H1 (cell line): ENCODE data around the gene FTSJ3. TPM values are rescaled to one million over a fixed set of nuclear protein-coding genes. Genes with fewer than 3 reads are reported as not detected.
"Not testable (repeated sequence)": the region's sequence is repeated elsewhere in the genome, so short reads cannot be mapped to it uniquely, and the experiment has no call there.

Source experiments
- CTCF ChIA-PET: fragments of 300-600 bp; sonication (Branson Sonifier 250); formaldehyde crosslinking; loops from one replicate; lab custom pipeline; 2021; ENCODE audit not compliant: partially characterized antibody; lab: Charles Lee
- POLR2A ChIA-PET: fragments of 300-600 bp; sonication (Branson Sonifier 250); formaldehyde crosslinking; loops from one replicate; lab custom pipeline; 2021; ENCODE audit warnings: inconsistent platforms; ENCODE audit not compliant: partially characterized antibody; lab: Charles Lee
- DNase-seq, 2 experiments: peaks; one replicate each; pipeline versions ENCODE4 v3.0.0 to v3.0.0-alpha.2; 2010 to 2022; ENCODE audit warnings: low spot score in 2 of 2, low read depth in 1 of 2, mixed read lengths in 1 of 2
- FAIRE-seq: peaks from 2 replicates; lab custom pipeline; 2011; peaks lifted over from hg19 to GRCh38; lab: Jason Lieb, UNC
- H2AFZ ChIP-seq: 2 replicates; pipeline ENCODE4 v1.8.1; 2012; ENCODE audit warnings: low read length, inconsistent platforms
- H2AK5ac ChIP-seq: 2 replicates; pipeline ENCODE4 v1.6.1; 2013; ENCODE audit warnings: low read depth, low read length
- H2BK120ac ChIP-seq: replicated peaks from 2 replicates; pipeline ENCODE3; 2013; ENCODE audit warnings: low read depth, low read length, inconsistent platforms
- H2BK12ac ChIP-seq: 2 replicates; pipeline ENCODE4 v1.6.1; 2013; ENCODE audit warnings: low read depth, low read length
- H2BK15ac ChIP-seq: 2 replicates; pipeline ENCODE4 v1.6.1; 2013; ENCODE audit warnings: low read length
- H2BK20ac ChIP-seq: 2 replicates; pipeline ENCODE4 v1.6.1; 2013; ENCODE audit warnings: low read length
- H2BK5ac ChIP-seq: 2 replicates; pipeline ENCODE4 v1.6.1; 2013; ENCODE audit warnings: low read depth, low read length
- H3K14ac ChIP-seq: 2 replicates; pipeline ENCODE4 v1.6.1; 2013; ENCODE audit warnings: inconsistent platforms; ENCODE audit not compliant: insufficient read length
- H3K18ac ChIP-seq: 2 replicates; pipeline ENCODE4 v1.6.1; 2013; ENCODE audit warnings: low read length; ENCODE audit errors: extremely low read depth
- H3K23ac ChIP-seq: 2 replicates; pipeline ENCODE4 v1.6.1; 2013; ENCODE audit warnings: inconsistent platforms; ENCODE audit not compliant: insufficient read length
- H3K23me2 ChIP-seq: 2 replicates; pipeline ENCODE4 v1.6.1; 2013; ENCODE audit warnings: low read depth, low read length
- H3K27ac ChIP-seq: 2 replicates; pipeline ENCODE4 v1.6.1; 2011; ENCODE audit warnings: low read depth, low read length, inconsistent platforms
- H3K27me3 ChIP-seq, 4 experiments: replicated peaks in 1 of 4; 1 replicate in 1 of 4; 2 replicates in 3 of 4; pipeline versions ENCODE4 v1.6.1 to v1.8.1; 2011 to 2013; ENCODE audit warnings: low read length in 3 of 4, mild to moderate bottlenecking in 3 of 4, inconsistent platforms in 2 of 4, mixed read lengths in 2 of 4, moderate library complexity in 1 of 4; ENCODE audit not compliant: control insufficient read depth in 3 of 4, insufficient read depth in 3 of 4; ENCODE audit errors: extremely low read depth in 1 of 4
- H3K36me3 ChIP-seq, 4 experiments: 2 replicates each; pipeline versions ENCODE4 v1.6.1 to v1.8.1; 2011 to 2013; ENCODE audit warnings: mild to moderate bottlenecking in 4 of 4, low read length in 3 of 4, moderate library complexity in 2 of 4, control low read depth in 1 of 4, inconsistent platforms in 1 of 4; ENCODE audit not compliant: insufficient read depth in 4 of 4, control insufficient read depth in 2 of 4
- H3K4ac ChIP-seq: replicated peaks from 2 replicates; pipeline ENCODE3; 2013; ENCODE audit warnings: low read length, low read depth, mixed read lengths, inconsistent platforms; ENCODE audit not compliant: insufficient read length
- H3K4me1 ChIP-seq, 4 experiments: replicated peaks in 1 of 4; 1 replicate in 1 of 4; 2 replicates in 3 of 4; pipeline versions ENCODE4 v1.6.1 to v1.8.1; 2011 to 2013; ENCODE audit warnings: low read length in 3 of 4, inconsistent platforms in 2 of 4, mixed read lengths in 1 of 4; ENCODE audit not compliant: insufficient read depth in 4 of 4, control insufficient read depth in 3 of 4
- H3K4me2 ChIP-seq, 2 experiments: 2 replicates each; pipeline versions ENCODE4 v1.6.1 to v1.8.1; 2011 to 2013; ENCODE audit warnings: low read depth in 2 of 2, low read length in 2 of 2, control low read depth in 1 of 2, inconsistent platforms in 1 of 2, mild to moderate bottlenecking in 1 of 2; ENCODE audit not compliant: insufficient read depth in 1 of 2
- H3K4me3 ChIP-seq, 4 experiments: fragments of 200-600, 300-600 bp in 1 of 4; sonication (generic), shearing (Covaris generic), sonication (Bioruptor Twin) in 1 of 4; 2 replicates each; pipeline versions ENCODE4 v1.5.1 to v1.8.1; 2011 to 2016; ENCODE audit warnings: low read length in 4 of 4, low read depth in 3 of 4, control low read depth in 2 of 4, inconsistent platforms in 2 of 4, mild to moderate bottlenecking in 2 of 4, mixed read lengths in 1 of 4, moderate library complexity in 1 of 4; ENCODE audit not compliant: insufficient read depth in 2 of 4; ENCODE audit errors: extremely low read depth in 1 of 4
- H3K56ac ChIP-seq: replicated peaks from 2 replicates; pipeline ENCODE3; 2013; ENCODE audit warnings: low read depth, mild to moderate bottlenecking, mixed read lengths, low read length, inconsistent platforms; ENCODE audit not compliant: insufficient read length
- H3K79me1 ChIP-seq: 2 replicates; pipeline ENCODE4 v1.6.1; 2013; ENCODE audit warnings: low read depth, low read length, control low read depth
- H3K79me2 ChIP-seq, 2 experiments: 2 replicates each; pipeline versions ENCODE4 v1.6.1 to v1.8.1; 2012 to 2013; ENCODE audit warnings: low read length in 2 of 2, mild to moderate bottlenecking in 2 of 2, inconsistent platforms in 1 of 2; ENCODE audit not compliant: insufficient read depth in 2 of 2, control insufficient read depth in 1 of 2
- H3K9ac ChIP-seq, 4 experiments: replicated peaks in 1 of 4; 1 replicate in 1 of 4; 2 replicates in 3 of 4; pipeline versions ENCODE4 v1.6.1 to v1.8.1; 2011 to 2013; ENCODE audit warnings: low read depth in 3 of 4, low read length in 3 of 4, control low read depth in 2 of 4, mild to moderate bottlenecking in 2 of 4, moderate library complexity in 2 of 4, inconsistent platforms in 1 of 4; ENCODE audit errors: extremely low read depth in 1 of 4
- H3K9me3 ChIP-seq, 2 experiments: 2 replicates each; pipeline versions ENCODE4 v1.6.1 to v1.8.1; 2012 to 2013; ENCODE audit warnings: mild to moderate bottlenecking in 2 of 2, moderate library complexity in 2 of 2, control low read depth in 1 of 2, inconsistent platforms in 1 of 2, low read depth in 1 of 2, low read length in 1 of 2, mixed read lengths in 1 of 2; ENCODE audit not compliant: insufficient read depth in 2 of 2
- H4K20me1 ChIP-seq, 2 experiments: replicated peaks in 1 of 2; 2 replicates each; pipeline versions ENCODE3 to v1.8.1; 2011 to 2013; ENCODE audit warnings: inconsistent platforms in 2 of 2, low read length in 2 of 2, mild to moderate bottlenecking in 1 of 2; ENCODE audit not compliant: insufficient read depth in 2 of 2, control insufficient read depth in 1 of 2
- H4K5ac ChIP-seq: 2 replicates; pipeline ENCODE4 v1.6.1; 2013; ENCODE audit warnings: low read length, low read depth, mixed read lengths, inconsistent platforms; ENCODE audit not compliant: insufficient read length
- H4K8ac ChIP-seq: 2 replicates; pipeline ENCODE4 v1.8.0; 2013; ENCODE audit warnings: mild to moderate bottlenecking, moderate library complexity, low read length, inconsistent platforms; ENCODE audit not compliant: insufficient read depth; ENCODE audit errors: extremely low read depth
- H4K91ac ChIP-seq: replicated peaks from 2 replicates; pipeline ENCODE3; 2013; ENCODE audit warnings: low read length, mixed read lengths, inconsistent platforms; ENCODE audit not compliant: insufficient read length
- WGBS, 2 experiments: shearing (Covaris generic) in 1 of 2; methylation state at CpG; one replicate each; pipeline versions ENCODE4 v1.1.6 to v1.1.7; 2013 to 2015; ENCODE audit warnings: low lambda C conversion rate in 2 of 2, mixed read lengths in 2 of 2, inconsistent platforms in 1 of 2, low coverage in 1 of 2, missing lambda C conversion rate in 1 of 2; ENCODE audit not compliant: insufficient replicate concordance in 2 of 2, insufficient coverage in 1 of 2, insufficient read length in 1 of 2; ENCODE audit errors: extremely low coverage in 1 of 2, missing lambda C conversion rate in 1 of 2; 5-methylcytosine and 5-hydroxymethylcytosine counted together
- polyA plus RNA-seq, 7 experiments: library from polyadenylated mRNA; depleted of rRNA in 3 of 7; stranded (reverse) in 5 of 7; unstranded in 2 of 7; fragments of >200 nt in 5 of 7; fragments of 200-250 nt in 2 of 7; gene quantifications; 1 replicate in 5 of 7; 2 replicates in 1 of 7; 4 replicates in 1 of 7; pipeline versions ENCODE4 v1.2.1 to v1.2.3, GENCODE V29; 2011 to 2013; ENCODE audit warnings: missing spikeins in 2 of 7, mixed read lengths in 2 of 7
- total RNA-seq: library from RNA; stranded (reverse); fragmentation: NEBNext Ultra II Directional; extraction: Animal tissue kit (Norgen Biotek cat#: 25700); gene quantifications from 2 replicates; pipeline ENCODE4 v1.2.1, GENCODE V29; 2021

FTSJ3 gene
- total and polyA plus RNA-seq, 2 of the 8 experiments (the other 6 are each of a cell fraction or from before 2014, with no cell fraction given) = 42.7 to 77.2 TPM

- H3K79me2 ChIP-seq, H3K9me3 ChIP-seq, H2BK15ac ChIP-seq, H2AFZ ChIP-seq, H2BK5ac ChIP-seq, H3K27me3 ChIP-seq, H3K27ac ChIP-seq, H3K23me2 ChIP-seq, H3K79me1 ChIP-seq, H2AK5ac ChIP-seq, H3K4me3 ChIP-seq, DNase-seq, H4K91ac ChIP-seq, POLR2A ChIA-PET, H3K18ac ChIP-seq, H2BK12ac ChIP-seq, H2BK20ac ChIP-seq, H4K8ac ChIP-seq, H3K36me3 ChIP-seq, H4K5ac ChIP-seq, H3K9ac ChIP-seq, H3K4ac ChIP-seq, H3K4me2 ChIP-seq, H3K56ac ChIP-seq, FAIRE-seq, H4K20me1 ChIP-seq, H2BK120ac ChIP-seq, H3K23ac ChIP-seq, H3K14ac ChIP-seq, H3K4me1 ChIP-seq: not testable (repeated sequence)
- CTCF ChIA-PET = interaction anchor here (3.8 kb wide), 1 partner anchor 12 kb away, joined by 24 read pairs; no protein-coding TSS in a partner anchor
- 92% methylated on average over 11 of the region's 15 CpGs; no CpG with 5 or more reads in 1 of the 2 experiments for WGBS, 2 experiments
Measured at GRCh38 chr17:63871646-63872365, 44.3 kb upstream of the FTSJ3 start.

GRCh38 chr17:63870292-63870665 lies 42.8 kb upstream of the FTSJ3 start:
- not testable (repeated sequence) for H3K4me3 ChIP-seq, H3K4me1 ChIP-seq, H2BK15ac ChIP-seq, FAIRE-seq, H3K36me3 ChIP-seq, H3K79me2 ChIP-seq, H3K23ac ChIP-seq, H3K4ac ChIP-seq, H4K8ac ChIP-seq, H3K14ac ChIP-seq, H3K9ac ChIP-seq, H2BK12ac ChIP-seq, H2AK5ac ChIP-seq, H2BK20ac ChIP-seq, H3K18ac ChIP-seq, H3K27me3 ChIP-seq, H4K91ac ChIP-seq, H4K5ac ChIP-seq, H3K79me1 ChIP-seq, H3K23me2 ChIP-seq, DNase-seq, H3K4me2 ChIP-seq, H3K9me3 ChIP-seq, H3K27ac ChIP-seq, H3K56ac ChIP-seq, H2BK5ac ChIP-seq, H2AFZ ChIP-seq, H4K20me1 ChIP-seq, H2BK120ac ChIP-seq
- ChIA-PET POLR2A (interaction anchor here (0.8 kb wide), 1 partner anchor 11 kb away, joined by 3 read pairs; no protein-coding TSS in a partner anchor), CTCF (interaction anchor here (0.7 to 8.0 kb wide), 9 partner anchors 9 to 156 kb away, joined by 3 to 66 read pairs (median 4); partner anchors contain the start of gene GH2)
- WGBS, 2 experiments = 88% methylated on average over 4 of the region's 4 CpGs; no CpG with 5 or more reads in 1 of the 2 experiments
